GM13977 (cell line): ENCODE data around the gene NYNRIN.
A peak's percentile ranks its signal among the peaks of the same experiment; 100 is the strongest.

Experiments used
- DNase-seq: peaks from one replicate; pipeline ENCODE4 v3.0.0; 2012; ENCODE audit warnings: low spot score
- in situ Hi-C: fragments of 300-500 bp; cut with MboI; formaldehyde crosslinking; loops from one replicate; pipeline ENCODE4 v1.12.0; 2022; ENCODE audit warnings: low sequenced_read_pairs, low pct_unique_long_range_greater_than_20kb, mixed read lengths, inconsistent platforms; ENCODE audit not compliant: unreplicated experiment
- TF ChIP-seq, protein P1 (sequence below): IDR thresholded peaks from 2 replicates; pipeline ENCODE4 v1.5.1; 2012; ENCODE audit warnings: mild to moderate bottlenecking, control low read depth; ENCODE audit not compliant: insufficient read depth; ENCODE audit errors: extremely low read depth, missing control alignments

Gene NYNRIN

GRCh38 chr14:24437020-24437735 lies 38.4 kb downstream of the NYNRIN start:
- TF ChIP-seq, protein P1, sequence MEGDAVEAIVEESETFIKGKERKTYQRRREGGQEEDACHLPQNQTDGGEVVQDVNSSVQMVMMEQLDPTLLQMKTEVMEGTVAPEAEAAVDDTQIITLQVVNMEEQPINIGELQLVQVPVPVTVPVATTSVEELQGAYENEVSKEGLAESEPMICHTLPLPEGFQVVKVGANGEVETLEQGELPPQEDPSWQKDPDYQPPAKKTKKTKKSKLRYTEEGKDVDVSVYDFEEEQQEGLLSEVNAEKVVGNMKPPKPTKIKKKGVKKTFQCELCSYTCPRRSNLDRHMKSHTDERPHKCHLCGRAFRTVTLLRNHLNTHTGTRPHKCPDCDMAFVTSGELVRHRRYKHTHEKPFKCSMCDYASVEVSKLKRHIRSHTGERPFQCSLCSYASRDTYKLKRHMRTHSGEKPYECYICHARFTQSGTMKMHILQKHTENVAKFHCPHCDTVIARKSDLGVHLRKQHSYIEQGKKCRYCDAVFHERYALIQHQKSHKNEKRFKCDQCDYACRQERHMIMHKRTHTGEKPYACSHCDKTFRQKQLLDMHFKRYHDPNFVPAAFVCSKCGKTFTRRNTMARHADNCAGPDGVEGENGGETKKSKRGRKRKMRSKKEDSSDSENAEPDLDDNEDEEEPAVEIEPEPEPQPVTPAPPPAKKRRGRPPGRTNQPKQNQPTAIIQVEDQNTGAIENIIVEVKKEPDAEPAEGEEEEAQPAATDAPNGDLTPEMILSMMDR = no peak
- in situ Hi-C loops = loop anchor here (5.0 kb wide), 1 partner anchor 105 kb away; no protein-coding TSS in a partner anchor
- DNase-seq = peak; percentile 4

DNA sequence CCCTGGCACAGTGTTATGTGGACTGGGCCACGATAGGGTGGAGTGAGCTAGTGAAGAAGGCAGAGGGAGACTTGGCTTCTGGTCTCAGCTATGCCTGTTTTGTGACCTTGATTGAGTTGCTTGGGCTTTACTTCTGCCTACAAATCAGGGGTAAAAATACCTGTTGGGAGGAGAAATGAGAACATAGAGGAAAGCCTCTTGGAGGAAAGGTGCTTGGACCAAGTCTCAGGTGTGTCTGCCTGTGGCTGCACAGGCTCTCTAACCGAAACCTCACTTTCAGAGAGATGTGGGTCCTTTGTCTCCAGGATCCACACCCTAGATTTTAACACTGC lies 38.9 kb downstream of the NYNRIN start:
- in situ Hi-C loops = loop anchor here (5.0 kb wide), 1 partner anchor 105 kb away; no protein-coding TSS in a partner anchor
- TF ChIP-seq, protein P1 = no peak
- peak; percentile 14 for DNase-seq

DNA sequence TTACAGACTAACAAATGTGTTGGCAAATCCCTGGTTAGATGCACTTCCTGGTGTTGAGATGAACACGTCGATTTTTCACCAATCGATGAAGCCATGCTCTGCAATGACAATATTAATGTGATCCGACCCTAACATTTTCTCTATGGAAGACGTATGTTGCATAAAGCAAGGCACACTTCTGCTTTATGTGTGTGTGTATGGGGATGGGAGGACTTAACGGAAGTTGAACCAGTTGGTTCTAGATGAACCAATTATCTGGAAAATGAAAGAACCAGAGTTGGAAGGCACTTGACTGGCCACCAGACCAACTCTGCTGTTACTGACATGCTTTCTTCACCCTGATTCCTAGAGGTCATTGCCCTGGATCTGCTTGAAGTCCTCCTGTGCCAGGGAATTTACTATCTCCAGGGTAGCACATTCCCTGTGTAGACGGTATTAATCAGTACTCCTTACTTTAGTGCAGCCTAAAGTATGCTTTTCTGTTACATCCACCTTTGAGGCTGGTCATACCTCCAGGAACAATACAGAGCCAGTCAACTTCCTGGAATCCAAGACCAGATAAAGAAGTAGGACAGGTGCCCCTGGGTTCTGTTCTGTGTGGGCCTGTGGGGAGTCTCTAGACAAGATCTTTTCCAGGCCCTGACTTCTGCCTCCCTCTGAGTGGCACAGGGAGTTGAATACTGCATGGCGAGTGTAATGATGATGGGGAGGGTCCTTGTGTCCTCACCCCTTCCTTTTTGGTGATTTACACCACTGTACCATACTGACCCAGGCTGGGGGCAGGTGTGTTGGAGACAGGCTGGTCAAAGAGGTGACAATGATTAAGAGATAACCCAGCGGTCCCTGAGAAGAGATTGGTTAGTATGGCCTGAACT lies 39.7 kb downstream of the NYNRIN start:
- TF ChIP-seq, protein P1 = no peak
- DNase-seq = no peak
- in situ Hi-C loops = loop anchor here (5.0 kb wide), 1 partner anchor 106 kb away; no protein-coding TSS in a partner anchor

GRCh38 chr14:24439257-24439656 lies 40.5 kb downstream of the NYNRIN start:
- DNase-seq = peak; percentile 4
- TF ChIP-seq, protein P1 = no peak
- in situ Hi-C loops = loop anchor here (5.0 kb wide), 1 partner anchor 107 kb away; no protein-coding TSS in a partner anchor

GRCh38 chr14:24439830-24440605 lies 41.2 kb downstream of the NYNRIN start:
- TF ChIP-seq, protein P1 = no peak
- no peak for DNase-seq
- in situ Hi-C loops = loop anchor here (5.0 kb wide), 1 partner anchor 108 kb away; no protein-coding TSS in a partner anchor
